ENCODE measurements around the gene MAEA. TPM values are rescaled to one million over a fixed set of nuclear protein-coding genes. Genes with fewer than 3 reads are reported as not detected.
A peak's percentile ranks its signal among the peaks of the same experiment; 100 is the strongest.

MAEA gene
- total RNA-seq, 4 donors from 2014 or later: 114 to 211 (median 168) TPM

- H3K27ac ChIP-seq: peak within 1 kb of the TSS; percentile 95 to 100 (median 98)
- in situ Hi-C loops (cut with MboI; ENCODE audit: low pct_ligation_motif_present in 1 of 4, low pct_unique_long_range_greater_than_20kb in 1 of 4, low sequenced_read_pairs in 3 of 4) (no loop called here), intact Hi-C loops (cut with DNase I; ENCODE audit: low total_unique reads) (loop anchor here (5.0 kb wide), 1 partner anchor 36 kb away; no protein-coding TSS in a partner anchor)
- peak within 1 kb of the TSS; percentile 80 to 96 (median 92) for H3K4me3 ChIP-seq
- DNase-seq: peak; percentile 84
- no peaks in the 10 kb centered on the region for H3K9me3 ChIP-seq
- H3K27me3 ChIP-seq: no peaks in the 10 kb centered on the region
- peaks cover 44 to 55% (median 50%) of the 10 kb centered on the region in 4 donors for H3K4me1 ChIP-seq
- WGBS, 2 donors (ENCODE audit: low coverage in 1 of 2): 1% methylated on average over 66 of the region's 163 CpGs; no CpG with 5 or more reads in 1 of the 2 donors
- TF ChIP-seq POLR2AphosphoS5 (IDR thresholded peaks at IDR 0.05) (peak; percentile 17 to 75 (median 70)), EP300 (IDR thresholded peaks at IDR 0.05; ENCODE audit: low read depth) (no peak), POLR2A (IDR thresholded peaks at IDR 0.05) (peak; percentile 56), CTCF (IDR thresholded peaks at IDR 0.05) (no peak)
- no peaks in the 10 kb centered on the region for H3K36me3 ChIP-seq
Measured at GRCh38 chr4:1248245-1249147, 41.2 kb upstream of the MAEA start, which contains the start of gene CTBP1. TSS of gene CTBP1 (minus strand) at chr4:1249130. CDS start at chr4:1241331, 7,799 bp downstream.

- Histone ChIP-seq H3K4me1 (peaks cover 39 to 47% (median 43%) of the 10 kb centered on the region in 4 donors), H3K4me3 (peak overlapping the region; percentile 80 to 92 (median 90)), H3K9me3 (no peaks in the 10 kb centered on the region), H3K27ac (peak overlapping the region; percentile 95 to 99 (median 96)), H3K36me3 (no peaks in the 10 kb centered on the region), H3K27me3 (no peaks in the 10 kb centered on the region)
- WGBS, 2 donors (ENCODE audit: low coverage in 1 of 2): 0% methylated on average over 84 of the region's 86 CpGs; no CpG with 5 or more reads in 1 of the 2 donors
- TF ChIP-seq EP300 (IDR thresholded peaks at IDR 0.05; ENCODE audit: low read depth) (no peak), POLR2AphosphoS5 (IDR thresholded peaks at IDR 0.05) (peak in 1 of 3 donors; percentile 14), POLR2A (IDR thresholded peaks at IDR 0.05) (no peak), CTCF (IDR thresholded peaks at IDR 0.05) (no peak)
- DNase-seq: peak; percentile 89
- in situ Hi-C loops (cut with MboI; ENCODE audit: low pct_ligation_motif_present in 1 of 4, low pct_unique_long_range_greater_than_20kb in 1 of 4, low sequenced_read_pairs in 3 of 4) (no loop called here), intact Hi-C loops (cut with DNase I; ENCODE audit: low total_unique reads) (loop anchor here (5.0 kb wide), 1 partner anchor 37 kb away; no protein-coding TSS in a partner anchor)
Measured at GRCh38 chr4:1249148-1249730, 40.5 kb upstream of the MAEA start.

GRCh38 chr4:1249731-1250526 lies 39.8 kb upstream of the MAEA start:
- peaks cover 32 to 40% (median 36%) of the 10 kb centered on the region in 4 donors for H3K4me1 ChIP-seq
- peak overlapping the region; percentile 80 to 92 (median 90) for H3K4me3 ChIP-seq
- H3K9me3 ChIP-seq: no peaks in the 10 kb centered on the region
- TF ChIP-seq POLR2AphosphoS5 (IDR thresholded peaks at IDR 0.05): peak in 2 of 3 donors; percentile 5 to 17
- no peak for TF ChIP-seq CTCF (IDR thresholded peaks at IDR 0.05)
- peak; percentile 50 for DNase-seq
- WGBS, 2 donors (ENCODE audit: low coverage in 1 of 2): 49 to 82% methylated on average over 7 to 39 of the region's 39 CpGs
- H3K27ac ChIP-seq: peak overlapping the region; percentile 95 to 99 (median 96)
- no peaks in the 10 kb centered on the region for H3K36me3 ChIP-seq
- in situ Hi-C loops (cut with MboI; ENCODE audit: low pct_ligation_motif_present in 1 of 4, low pct_unique_long_range_greater_than_20kb in 1 of 4, low sequenced_read_pairs in 3 of 4) (loop anchor here (10.0 to 25.0 kb wide), 3 partner anchors 85 to 95 kb away; partner anchors contain the start of genes SPON2 (in 2 of the 4) and UVSSA (in 2 of the 4)), intact Hi-C loops (cut with DNase I; ENCODE audit: low total_unique reads) (loop anchor here (5.0 kb wide), 1 partner anchor 38 kb away; no protein-coding TSS in a partner anchor)
- H3K27me3 ChIP-seq: no peaks in the 10 kb centered on the region

All from transverse colon (tissue), 4 donors.